Measurements from ENCODE around the gene ZSWIM6.
"Not testable (repeated sequence)": the region's sequence is repeated elsewhere in the genome, so short reads cannot be mapped to it uniquely, and the experiment has no call there.

ZSWIM6 gene

GRCh38 chr5:61363401-61364114 lies 31.5 kb downstream of the ZSWIM6 start:
- no peak for DNase-seq (ENCODE audit: low spot score)

GRCh38 chr5:61366497-61367240 lies 34.6 kb downstream of the ZSWIM6 start:
- peak; percentile 34 for DNase-seq (ENCODE audit: low spot score)

DNA sequence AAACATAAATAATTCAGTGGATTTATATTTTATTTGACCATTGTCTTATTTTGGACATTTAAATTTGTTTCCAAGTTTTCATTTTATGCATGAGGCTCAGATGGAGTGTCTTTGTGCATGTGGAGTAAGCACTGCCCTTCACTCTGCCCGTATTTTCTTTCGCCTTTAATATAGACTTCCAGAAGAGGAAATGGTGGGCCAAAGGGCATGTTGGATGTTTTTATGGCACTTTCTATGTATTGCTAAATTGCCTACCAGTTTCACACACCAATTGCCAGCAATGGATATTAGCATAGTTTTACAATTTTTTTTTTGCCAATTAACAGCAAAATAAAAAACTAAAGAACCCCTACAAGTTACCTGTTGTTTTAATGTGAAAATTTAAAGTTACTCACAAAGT lies 38.4 kb downstream of the ZSWIM6 start:
- no peak for DNase-seq (ENCODE audit: low spot score)

- no peak for DNase-seq (ENCODE audit: low spot score)
These were observed 39.4 kb downstream of the ZSWIM6 start for GRCh38 chr5:61371474-61371873.

DNA sequence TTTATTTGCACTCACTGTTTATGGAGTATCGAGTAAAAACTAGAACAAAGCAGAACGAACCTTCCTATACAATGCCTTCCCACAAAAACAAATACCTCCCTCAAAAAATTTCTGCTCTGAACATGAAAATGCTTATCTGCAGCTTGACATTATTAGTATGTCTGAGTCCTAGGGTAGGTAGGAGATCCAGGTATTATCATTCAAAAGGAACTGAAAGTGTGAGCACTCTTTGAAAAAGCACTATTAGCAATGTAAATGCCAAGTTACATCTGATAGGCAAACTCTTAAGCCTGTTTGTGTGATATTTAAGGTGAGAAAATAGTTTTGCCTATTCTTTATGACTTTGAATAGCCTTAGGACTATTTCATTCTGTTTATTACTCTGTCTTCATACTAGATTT lies 47.6 kb downstream of the ZSWIM6 start:
- no peak for DNase-seq (ENCODE audit: low spot score)

DNA sequence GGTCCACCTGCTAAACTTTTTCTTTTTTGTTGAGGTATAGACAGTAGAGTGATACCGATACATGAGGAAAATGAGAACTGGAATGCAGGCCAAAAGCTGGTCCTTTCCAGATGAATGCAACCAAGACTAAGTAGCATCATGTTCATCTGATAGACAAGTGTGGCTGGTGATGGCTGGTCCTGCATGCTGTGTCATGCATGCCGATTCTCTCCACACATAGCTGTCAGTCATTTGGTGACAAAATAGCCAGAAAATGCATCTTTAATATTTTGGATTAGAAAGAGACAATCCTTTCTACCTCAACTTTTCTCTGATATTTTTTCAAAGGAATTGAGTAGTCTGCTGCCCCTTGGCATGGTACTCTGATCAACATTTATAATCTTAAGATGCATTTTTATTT lies 49.9 kb downstream of the ZSWIM6 start:
- DNase-seq (ENCODE audit: low spot score) = no peak

DNA sequence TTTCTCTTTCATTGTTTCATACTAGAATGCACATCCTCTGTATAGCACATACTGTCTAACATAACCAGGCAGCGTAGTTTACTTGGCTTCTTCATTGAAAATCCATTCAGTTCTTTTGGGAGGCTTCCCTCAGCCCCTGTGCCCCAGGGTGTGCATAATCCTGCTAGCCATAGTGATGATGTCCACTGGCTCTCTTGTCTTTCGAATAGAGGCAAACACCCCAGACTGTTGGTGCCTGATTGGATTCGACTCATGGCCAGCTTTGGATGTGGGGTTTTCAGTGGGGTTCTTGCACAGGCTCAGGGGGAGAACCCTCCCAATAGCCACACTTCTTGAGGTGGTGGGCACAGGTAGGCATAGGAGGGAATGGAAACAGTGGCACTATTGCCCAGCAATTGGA lies 53.6 kb downstream of the ZSWIM6 start:
- no peak for DNase-seq (ENCODE audit: low spot score)

DNA sequence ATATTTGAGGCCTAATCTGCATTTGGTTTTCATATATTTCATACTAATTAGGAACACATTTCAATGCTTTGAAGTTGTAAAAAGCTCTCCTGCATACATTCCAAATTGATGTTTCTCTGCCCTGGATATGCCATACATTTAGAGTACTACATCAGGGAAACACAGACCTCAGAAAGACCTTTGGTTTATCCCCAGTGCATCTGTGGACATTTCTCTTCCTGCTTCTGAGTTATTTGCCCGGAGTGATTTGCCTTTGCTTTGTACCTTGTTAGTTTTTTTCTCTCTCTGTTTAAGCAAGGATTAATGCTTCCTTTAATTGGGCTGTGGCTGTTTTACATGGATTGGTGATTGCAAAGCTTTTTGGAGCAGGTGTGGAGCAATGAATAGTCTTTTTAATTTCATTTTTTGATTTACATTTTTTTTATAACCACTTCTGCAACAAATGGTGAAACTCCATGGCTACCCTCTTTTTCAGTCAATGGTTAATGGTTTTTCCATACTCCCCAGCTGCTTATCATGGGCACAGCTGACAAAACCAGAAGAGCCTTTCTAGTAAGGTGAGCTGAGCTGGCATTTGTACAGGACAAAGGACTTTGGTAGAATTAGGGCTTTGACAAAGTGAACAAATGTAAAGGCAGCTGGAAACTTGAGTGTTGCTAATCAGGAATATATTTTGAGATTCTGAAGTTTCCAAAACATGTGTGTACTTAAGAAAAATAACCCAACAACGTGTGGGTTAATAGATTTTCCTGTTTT lies 54.2 kb downstream of the ZSWIM6 start:
- DNase-seq (ENCODE audit: low spot score) = no peak

DNA sequence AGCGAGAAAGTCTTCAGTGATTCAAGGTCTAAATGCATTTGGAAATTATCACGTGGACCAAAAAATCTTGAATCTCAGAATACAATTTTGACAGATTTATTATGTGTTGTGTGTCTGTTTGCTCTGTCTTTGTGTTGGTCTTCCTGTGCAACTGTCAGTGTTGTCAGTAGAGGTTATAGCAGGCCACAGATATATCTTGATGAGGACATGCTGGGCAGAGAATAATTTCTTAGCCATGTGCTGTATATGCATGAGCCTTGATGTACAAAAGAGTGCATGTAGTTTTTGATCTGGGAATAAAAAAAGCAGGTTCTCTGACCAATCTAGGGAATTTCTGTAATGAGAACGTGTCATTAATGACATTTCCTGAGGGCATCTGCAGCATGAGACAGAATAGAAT lies 57.6 kb downstream of the ZSWIM6 start:
- no peak for DNase-seq (ENCODE audit: low spot score)

GRCh38 chr5:61394078-61394704 lies 62.1 kb downstream of the ZSWIM6 start:
- no peak for DNase-seq (ENCODE audit: low spot score)

DNA sequence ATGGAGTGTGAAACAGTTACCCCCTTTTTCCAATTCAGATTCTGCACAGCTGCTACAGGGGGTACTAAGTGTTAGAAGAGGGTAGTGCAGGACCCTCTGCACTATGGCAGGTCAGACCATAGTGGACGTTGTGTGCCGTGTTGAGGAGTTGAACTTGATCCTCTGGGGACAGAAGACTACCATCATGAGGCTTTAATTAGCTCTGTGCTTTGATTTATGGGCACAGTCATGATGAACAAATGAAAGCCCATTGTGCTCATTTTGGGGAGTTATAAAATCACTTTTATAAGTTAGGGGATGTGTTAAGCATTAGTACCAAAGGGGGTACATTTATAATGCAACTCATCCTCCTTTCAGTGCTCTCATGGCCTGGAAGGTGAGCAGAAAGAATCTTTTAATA lies 62.7 kb downstream of the ZSWIM6 start:
- DNase-seq (ENCODE audit: low spot score) = no peak

- no peak for DNase-seq (ENCODE audit: low spot score)
These were observed 65.2 kb downstream of the ZSWIM6 start for GRCh38 chr5:61397238-61397637.

DNA sequence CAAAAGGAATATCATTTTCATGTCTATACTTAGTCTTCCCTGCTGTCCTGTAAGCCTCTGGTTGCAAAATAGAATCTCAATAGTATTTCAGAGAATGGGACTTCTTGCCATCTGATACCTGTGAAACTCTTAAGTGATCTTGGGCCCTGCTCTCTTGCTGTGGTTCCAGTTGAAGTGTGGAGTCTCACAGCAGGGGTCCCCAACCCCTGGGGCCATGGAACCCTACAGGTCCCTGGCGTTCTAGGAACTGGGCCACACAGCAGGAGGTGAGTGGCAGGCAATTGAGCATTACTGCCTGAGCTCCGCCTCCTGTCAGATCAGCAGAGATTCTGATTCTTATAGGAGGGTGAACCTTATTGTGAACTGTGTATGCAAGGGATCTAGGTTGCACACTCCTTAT lies 65.9 kb downstream of the ZSWIM6 start:
- DNase-seq (ENCODE audit: low spot score) = no peak

GRCh38 chr5:61398440-61398839 lies 66.4 kb downstream of the ZSWIM6 start:
- no peak for DNase-seq (ENCODE audit: low spot score)

DNA sequence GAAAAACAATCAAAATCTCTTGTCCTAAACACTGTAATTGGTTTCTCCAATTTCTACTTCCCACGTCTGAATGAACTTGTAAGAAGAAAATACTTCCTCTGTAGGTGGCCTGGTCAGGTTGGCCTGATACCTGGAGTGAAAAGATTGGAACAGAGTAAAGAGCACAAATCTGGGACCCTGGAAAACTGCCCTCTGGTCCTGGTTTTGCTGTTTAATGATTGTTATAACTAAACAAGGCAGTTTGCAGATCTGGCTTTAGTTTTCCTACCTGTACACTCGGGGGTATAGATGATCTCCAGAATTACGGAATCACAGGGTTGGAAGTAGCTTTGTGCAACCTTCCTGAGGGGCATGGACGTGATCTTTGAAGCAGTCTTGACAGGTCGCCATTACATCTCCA lies 67.6 kb downstream of the ZSWIM6 start:
- DNase-seq (ENCODE audit: low spot score) = no peak

GRCh38 chr5:61401726-61402125 lies 69.7 kb downstream of the ZSWIM6 start:
- no peak for DNase-seq (ENCODE audit: low spot score)

GRCh38 chr5:61402244-61402823 lies 70.3 kb downstream of the ZSWIM6 start:
- no peak for DNase-seq (ENCODE audit: low spot score)

DNA sequence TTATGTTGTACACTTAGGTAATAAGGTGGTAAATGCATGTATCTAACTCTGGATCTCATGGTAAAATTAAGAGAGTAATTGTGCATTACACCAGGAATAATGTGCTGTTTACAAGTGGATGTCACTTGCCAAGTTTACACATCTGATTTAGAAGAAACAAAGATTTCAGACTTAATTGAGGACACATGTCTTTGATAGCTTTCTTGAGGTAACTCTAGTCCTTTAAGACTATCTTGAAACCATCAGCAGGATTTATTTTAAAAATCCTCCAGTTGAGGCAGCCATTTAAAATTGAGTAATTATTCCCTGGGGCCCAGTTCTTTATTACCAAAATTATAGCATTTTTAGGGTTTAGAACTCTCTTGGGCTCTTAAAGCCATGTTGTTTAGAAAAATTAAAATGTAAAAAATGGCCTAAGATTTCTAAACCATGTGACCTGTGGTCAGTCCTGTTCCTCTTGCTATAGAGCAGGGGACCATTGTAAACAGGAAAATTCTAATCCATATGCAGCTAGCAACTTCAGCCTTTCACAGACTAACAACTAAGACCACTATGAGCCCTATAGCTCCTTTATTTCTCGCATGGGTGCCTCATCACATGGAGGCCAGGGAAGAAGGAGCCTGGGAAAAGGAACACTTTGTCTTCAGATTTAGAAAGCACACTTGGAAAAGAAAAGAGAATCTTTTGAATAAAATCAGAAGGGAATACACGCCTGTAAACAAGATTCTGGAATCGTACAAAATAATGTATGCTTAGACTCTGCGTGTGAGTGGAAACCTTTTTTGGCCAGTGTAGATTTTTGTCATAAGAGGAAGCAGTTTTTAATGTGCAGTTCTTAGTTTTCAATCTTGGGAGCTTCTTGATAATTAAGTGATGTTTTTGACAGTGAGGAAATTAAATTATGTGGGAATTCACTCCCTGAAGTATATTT lies 71.2 kb downstream of the ZSWIM6 start:
- DNase-seq (ENCODE audit: low spot score) = no peak

GRCh38 chr5:61405511-61406295 lies 73.6 kb downstream of the ZSWIM6 start:
- DNase-seq (ENCODE audit: low spot score) = no peak

GRCh38 chr5:61406497-61406896 lies 74.4 kb downstream of the ZSWIM6 start:
- not testable (repeated sequence) for DNase-seq (ENCODE audit: low spot score)

Measured in D341Med (cell line).